Colon (tissue), 2 donors: ENCODE results near the gene SFTPB.
"Not testable (repeated sequence)": the region's sequence is repeated elsewhere in the genome, so short reads cannot be mapped to it uniquely, and the experiment has no call there.

Experiments used
- FAIRE-seq: peaks from 2 replicates; lab custom pipeline; 2012; peaks lifted over from hg19 to GRCh38; lab: Jason Lieb, UNC
- donor health status: control.
- donor health status: control.

Gene SFTPB

DNA sequence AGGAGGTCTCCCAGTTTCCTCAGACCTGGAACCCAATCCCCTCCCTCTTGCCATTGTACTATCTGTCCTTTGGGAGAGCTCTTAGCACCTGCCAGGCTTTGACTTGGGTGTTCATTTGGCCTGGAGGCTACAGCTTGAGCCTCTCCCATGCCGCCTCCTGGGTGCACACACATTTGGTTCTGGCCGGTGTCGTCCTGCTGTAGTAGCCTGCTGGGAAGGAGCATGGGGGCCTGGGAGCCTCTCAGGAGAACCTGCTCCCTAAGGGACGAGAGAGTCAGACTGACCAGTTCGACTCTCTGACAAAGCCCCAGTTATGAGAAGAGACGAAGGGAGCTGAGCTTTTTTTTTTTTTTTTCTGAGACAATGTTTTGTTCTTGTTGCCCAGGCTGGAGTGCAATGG lies 7.4 kb upstream of the SFTPB start:
- FAIRE-seq, result no peak

DNA sequence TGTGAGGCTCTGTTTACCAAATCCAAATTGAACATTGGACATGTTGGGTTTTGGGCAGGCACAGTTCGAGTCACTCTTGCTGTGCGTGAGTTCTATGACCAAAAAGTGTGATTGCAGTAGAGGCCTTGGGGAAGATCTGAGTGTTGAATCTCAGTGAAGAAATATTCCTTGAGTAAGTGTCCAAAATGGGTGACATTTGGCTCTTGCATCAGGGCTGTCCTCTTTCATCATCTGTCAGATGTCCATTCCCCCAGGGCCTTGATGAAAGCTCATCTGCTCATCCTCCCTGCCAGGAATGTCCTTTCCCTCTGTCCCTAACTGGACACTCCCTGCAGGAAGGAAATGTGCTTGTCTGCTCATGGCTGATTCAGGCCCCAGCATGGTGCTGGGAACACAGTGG lies 6.4 kb upstream of the SFTPB start:
- no peak for FAIRE-seq

DNA sequence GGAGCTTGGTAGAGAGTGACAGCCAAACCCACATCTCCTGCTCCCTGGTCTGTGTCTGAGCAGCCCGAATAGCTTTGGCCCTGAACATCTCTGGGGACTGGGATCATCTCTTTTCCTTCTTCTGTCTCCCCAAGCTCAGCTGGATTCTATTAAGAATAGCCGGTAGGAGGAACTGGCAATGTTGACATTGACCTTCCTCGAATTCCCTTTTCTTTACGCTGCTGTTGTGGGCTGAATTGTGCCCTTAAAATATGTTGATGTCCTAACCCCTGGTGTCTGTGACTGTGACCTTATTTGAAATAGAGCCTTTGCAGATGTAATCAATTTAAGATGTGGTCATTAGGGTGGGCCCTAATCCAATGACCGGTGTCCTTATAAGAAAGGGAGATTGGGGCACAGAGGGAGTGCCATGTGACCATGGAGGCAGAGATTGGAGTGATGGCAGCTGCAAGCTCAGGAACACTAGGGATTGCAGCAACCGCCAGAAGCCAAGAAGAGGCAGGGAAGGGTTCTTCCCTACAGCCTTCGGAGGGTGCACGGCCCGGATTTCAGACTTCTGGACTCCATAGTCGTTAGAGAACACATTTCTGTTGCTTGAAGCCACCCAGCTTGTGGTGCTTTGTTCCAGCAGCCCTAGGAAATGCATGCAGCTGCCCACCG lies 5.8 kb upstream of the SFTPB start:
- FAIRE-seq, result no peak

DNA sequence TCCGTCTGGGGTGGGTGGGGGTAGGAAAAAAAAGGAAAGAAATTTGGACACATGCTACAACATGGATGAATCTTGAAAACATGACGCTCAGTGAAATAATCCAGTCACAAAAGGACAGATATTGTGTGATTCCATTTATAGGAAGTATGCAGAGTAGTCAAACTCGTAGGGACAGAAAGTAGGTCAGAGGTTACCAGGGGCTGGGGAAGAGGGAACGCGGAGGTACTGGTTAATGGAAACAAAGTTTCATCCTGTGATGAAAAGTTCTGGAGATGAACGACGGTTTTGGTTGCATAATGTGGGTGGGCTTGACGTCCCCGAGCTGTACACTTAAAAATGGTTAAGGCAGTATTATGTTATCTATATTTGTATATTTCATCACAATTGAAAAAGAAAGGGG lies 4.5 kb upstream of the SFTPB start:
- no peak for FAIRE-seq

DNA sequence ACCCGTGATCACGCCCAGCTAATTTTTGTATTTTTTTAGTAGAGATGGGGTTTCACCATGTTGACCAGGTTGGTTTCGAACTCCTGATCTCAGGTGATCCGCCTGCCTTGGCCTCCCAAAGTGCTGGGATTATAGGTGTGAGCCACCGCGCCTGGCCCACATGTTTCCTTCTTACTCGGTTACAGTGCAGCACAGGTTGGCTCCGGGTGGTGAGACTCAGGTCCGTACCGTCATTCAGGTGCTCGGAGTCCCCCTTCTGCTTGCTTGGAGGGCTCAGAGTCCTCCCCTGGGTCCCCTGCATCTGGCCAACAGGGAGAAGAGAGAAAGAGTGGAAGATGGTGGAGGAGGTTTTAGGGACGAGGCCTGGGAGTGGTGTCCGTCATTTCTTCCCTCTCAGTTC lies 2.4 kb upstream of the SFTPB start:
- not testable (repeated sequence) for FAIRE-seq

DNA sequence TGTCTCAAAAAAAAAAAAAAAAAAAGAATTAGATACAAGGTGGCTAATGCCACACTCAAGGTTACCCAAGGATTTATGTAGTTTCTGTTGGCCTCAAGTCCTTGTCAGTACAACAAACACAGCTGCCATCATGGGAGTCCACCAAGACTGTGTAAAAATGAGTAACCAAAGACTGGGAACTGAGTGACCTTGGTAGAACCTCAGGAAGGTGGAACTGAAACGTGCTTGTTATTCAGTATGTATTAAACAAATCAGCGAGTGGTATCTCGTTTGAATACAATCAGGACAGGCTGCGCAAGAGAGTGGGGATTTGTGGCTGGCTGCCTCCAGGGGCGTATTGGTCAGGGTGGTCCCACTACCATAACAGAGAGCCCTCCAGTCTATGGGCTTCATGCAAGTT lies 1.6 kb upstream of the SFTPB start:
- FAIRE-seq, result no peak

DNA sequence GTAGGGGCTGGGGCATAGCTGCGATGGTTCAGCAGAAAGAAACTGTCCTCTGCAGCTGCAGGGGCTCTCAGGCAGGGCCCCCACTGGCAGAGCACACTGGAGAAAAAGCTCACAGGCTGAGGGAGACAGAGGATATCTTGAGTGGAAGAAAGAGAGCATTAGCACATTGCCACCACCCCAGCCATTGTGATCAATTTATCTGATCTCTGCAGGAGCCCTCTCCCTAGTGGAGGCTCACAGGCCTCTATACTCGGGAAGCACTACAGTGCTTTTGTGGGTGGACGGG lies 801 bp upstream of the SFTPB start:
- no peak for FAIRE-seq

DNA sequence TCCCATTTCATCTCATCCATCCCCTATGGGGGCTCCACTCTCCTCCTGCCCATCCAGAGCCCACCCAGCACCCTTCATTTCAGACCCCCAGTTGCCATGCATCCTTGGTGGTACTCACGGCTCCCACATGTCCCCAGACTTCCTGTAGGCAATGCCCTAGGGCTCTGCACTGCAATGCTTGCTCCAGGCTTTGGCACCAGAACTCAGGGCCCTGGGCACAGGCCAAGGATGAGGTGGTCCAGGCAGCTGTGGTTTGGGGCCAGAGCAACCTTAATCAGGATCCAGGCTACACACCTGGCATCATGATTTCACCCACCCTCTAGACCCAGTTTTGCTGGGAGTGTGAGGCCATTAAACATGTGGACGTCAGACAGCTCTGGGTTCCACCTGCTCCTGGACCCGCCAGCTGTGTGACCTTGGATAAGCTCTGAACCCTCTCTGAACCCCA lies 414 bp downstream of the SFTPB start:
- no peak for FAIRE-seq

DNA sequence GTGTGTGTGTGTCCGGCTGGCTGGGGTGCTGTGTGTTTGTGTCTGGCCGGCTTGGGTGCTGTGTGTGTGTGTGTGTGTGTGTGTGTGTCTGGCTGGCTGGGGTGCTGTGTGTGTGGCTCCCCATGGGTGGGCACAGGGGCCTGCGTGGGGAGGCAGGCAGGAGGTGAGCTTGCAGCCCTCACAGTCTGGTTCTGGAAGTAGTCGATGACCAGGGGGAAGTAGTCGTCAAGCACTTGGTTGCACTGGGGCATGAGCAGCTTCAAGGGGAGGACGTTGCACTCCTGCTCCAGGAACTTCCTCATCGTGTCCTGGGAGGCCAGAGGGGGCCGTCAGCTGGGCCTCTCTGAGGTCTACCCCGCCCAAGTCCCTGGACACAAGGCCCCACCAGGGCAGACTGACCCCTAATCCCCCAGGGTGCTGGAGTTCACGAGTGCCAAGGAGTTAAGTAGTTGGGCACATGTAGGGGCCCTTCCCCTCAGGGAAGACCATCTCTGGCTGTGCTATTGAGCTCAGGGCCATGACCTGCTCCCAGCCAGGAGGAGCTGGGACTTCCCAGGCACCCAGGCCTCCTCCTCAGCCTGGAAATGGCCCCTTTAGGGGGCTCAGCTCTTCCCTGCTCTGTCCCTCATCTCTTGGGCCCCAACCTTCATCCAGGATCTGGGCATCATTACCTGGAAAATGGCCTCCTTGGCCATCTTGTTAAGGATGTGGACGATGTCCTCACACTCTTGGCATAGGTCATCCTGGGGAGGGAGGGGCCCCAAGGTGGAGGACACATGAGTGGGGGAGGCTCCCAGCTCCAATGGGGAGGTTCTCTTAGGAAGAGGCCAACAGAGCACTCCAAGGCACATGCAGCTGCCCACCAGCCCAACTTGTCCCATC lies 1.3 kb downstream of the SFTPB start:
- FAIRE-seq, result no peak

DNA sequence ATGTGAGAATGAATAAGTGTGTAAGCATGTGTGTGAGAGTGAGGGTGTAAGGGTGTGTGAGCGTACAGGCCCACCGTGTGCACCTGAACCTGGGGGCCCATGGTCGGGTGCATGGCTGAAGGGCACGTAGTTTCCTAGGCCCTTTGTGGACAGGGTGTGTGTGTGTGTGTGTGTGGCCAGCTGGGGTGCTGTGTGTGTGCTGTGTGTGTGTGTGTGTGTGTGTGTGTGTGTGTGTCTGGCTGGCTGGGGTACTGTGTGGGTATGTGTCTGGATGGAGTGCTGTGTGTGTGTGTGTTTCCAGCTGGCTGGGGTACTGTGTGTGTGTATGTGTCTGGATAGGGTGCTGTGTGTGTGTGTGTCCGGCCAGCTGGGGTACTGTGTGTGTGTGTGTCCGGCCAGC lies 2.0 kb downstream of the SFTPB start:
- FAIRE-seq, result no peak

DNA sequence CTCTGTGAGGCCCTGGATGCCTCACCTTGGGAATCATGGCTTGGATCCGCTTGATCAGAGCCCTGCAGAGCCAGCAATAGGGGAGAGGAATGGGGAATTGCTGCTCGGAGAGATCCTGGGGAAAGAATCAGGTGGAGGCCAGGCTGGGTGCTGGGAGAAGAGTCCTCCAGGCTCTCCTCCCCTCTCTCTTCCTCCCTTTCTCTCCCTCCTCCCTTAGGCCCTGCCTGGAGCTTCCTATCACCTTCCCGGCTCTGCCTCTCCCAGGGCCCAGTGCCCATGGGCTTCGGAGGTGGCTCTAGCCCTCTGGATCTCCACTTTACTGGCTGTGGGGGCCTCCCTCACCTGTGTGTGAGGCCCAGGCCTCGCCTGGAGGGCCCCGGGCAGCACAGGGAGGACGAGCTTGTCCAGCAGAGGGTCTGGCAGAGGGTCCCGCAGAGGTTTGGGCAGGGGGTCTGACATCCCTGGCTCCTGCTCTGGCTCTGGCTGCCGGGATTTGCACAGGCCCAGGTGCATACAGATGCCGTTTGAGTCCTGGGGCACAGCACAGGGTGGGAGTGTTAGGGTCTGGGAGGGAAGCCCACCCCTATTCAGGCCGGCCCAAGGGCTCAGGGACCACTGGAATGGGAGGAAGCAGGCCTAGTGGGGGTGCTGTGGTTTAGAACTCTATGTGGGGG lies 2.6 kb downstream of the SFTPB start:
- no peak for FAIRE-seq

DNA sequence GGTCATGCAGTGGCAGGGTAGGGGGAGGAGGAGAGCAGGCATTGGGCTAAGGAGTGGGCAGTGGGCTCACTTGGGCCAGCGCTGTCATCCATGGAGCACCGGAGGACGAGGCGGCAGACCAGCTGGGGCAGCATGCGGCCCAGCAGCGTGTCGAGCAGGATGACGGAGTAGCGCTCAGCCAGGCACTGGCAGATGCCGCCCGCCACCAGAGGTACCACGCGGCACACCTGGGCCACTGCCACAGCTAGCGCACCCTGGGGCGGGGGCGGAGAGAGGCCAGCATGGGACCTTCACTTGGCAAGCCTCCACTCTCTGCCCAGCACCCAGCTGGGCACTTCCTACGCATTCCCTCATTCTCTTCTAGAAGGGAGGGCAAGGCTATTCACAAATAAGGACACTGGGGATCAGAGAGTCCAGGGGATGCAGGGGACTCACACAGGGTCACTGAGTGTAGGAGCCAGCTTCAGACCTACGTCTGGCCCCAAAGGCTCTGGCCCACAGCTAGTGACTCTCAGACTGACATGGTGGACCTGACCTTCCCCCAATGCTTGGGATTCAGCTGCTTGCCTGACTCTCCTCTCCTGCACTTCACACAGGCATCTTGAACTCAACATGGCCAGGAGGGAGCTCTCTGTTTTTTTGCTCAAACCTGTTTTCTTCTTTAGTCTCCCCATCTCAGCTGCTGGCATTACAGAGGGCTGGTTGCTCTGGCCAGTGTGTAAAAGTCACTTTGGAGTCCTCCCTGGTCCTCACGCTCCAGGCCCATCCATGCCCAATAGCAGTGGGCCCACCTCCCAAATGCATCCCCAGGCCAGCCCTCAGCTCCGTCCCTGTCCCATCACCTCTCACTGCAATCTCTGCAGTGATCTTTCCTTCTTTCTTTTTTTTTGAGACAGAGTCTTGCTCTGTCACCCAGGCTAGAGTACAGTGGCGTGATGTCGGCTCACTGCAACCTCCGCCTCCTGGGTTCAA lies 4.1 kb downstream of the SFTPB start:
- no peak for FAIRE-seq

DNA sequence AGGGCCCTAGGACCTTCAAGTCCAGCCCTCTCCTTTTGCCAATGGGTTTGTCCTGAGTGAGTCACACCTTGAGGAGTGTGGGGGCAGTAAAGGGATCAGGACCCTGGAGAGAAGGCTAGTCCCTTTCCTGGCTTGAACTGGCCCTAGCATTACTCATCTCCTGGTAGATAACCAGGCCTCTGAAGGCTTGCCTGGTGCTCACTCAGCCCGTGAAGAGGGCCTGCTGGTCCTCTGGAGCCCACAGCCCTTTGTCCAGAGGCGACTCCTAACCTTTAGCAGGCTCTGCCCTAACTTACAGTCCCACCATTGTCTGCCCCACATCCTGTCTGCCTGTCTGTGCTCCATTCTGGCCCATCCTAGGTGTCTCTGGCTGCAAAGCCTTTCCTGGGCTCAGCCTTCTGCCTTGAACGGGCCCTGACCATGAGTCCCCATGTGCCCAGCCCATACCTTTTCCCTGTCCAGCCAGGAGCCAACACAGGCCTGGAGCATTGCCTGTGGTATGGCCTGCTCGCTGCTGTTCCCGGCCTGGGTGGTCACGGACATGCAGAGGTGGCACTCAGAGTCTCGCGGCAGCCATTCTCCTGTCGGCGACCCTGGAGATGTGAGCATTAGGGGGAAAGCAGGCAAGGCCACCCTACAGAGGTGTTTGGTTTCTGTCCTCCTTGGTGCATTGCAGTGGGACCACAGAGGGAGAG lies 5.0 kb downstream of the SFTPB start:
- FAIRE-seq, result no peak

DNA sequence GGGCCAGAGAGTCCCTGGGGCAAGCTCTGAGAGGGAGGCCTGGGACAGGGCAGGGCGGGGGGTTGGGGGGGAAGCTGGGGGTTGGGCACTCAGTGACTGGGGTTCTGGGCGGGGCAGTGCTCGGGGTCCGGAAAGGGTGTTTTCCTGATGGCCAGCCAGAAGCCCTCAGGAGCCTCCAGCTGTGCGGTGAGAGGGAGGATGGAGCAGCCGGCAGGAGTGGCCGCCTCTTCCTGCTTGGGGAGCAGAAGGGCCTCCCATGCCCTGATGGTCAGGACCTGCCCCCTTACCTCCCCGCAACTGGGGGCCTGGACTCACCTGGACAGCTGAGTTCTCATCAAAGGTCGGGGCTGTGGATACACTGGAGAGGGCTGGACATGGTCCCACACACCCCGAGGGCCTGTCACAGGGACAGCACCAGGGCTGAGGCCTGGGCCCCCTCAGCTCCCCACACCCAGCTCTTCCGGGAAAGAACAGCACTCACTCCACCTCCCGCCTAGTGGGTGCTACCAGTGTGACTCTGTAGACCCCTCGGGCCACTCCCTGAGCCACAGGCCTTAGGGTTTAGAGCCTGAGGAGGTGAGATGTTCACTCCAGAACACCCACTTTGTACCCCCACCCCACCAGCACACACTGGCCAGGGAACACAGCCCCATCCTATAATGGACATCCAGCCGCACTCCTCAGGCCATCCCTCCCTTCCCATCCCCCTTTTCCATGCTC lies 6.7 kb downstream of the SFTPB start:
- FAIRE-seq, result no peak

DNA sequence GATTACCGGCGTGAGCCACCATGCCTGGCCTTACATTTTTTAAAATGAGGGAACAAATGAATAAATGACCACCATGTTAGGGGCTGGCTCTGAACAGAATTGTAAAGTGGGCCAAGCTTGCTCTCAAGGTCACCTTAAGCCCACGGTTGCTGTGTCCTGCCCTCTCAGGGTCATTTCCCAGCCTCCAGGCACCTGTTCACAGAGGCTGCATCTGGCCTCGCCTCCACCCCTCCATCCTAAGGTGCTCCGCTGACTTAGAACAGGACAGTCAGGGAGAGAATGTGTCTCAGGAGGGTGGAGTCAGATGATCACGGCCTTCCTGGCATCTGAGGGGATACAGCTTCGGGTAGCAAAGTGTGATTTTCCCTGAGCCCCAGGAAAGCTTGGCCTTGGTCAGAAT lies 7.3 kb downstream of the SFTPB start:
- FAIRE-seq, result no peak

DNA sequence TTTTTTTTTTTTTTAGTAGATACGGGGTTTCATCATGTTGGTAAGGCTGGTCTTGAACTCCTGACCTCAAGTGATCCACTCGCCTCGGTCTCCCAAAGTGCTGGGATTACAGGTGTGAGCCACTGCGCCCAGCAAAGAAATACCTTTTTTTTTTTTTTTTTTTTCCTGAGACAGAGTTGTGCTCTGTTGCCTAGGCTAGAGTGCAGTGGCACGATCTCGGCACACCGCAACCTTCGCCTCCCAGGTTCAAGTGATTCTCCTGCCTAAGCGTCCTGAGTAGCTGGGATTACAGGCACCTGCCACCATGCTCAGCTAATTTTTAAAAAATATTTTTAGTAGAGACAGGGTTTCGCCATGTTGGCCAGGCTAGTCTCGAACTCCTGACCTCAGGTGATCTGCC lies 7.7 kb downstream of the SFTPB start:
- not testable (repeated sequence) for FAIRE-seq

DNA sequence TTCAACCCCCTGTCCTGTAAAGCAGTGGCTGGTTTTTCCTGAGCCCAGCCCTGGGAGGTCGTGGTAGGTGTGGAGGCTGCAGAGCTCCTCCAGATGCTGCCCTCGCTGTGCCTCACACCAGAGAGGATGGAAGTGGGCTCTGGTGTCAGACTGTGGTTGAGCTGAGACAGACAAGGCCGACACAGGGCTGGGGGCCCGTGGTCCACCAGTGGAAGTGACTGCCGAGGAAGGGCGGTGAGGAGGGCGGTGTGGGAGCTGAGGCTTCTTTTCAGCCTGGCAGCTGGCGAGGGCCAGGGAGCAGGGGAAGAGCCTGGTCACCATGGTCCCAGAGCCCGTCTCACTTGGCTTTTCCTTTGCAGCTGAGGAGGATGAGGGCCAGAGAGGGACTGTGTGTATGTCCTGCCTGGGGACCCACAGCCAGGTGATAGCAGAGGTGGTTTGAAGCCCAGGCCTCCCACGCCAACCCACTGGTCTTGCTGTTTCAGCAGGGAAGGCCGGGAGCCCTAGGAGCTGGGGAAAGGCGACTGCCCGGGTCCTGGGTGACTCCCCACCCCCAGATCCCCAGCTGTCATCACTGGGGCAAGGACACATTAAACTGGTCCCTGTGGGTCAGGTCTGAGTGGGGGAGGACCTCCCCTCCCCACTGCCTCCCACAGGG lies 8.5 kb downstream of the SFTPB start:
- no peak for FAIRE-seq

DNA sequence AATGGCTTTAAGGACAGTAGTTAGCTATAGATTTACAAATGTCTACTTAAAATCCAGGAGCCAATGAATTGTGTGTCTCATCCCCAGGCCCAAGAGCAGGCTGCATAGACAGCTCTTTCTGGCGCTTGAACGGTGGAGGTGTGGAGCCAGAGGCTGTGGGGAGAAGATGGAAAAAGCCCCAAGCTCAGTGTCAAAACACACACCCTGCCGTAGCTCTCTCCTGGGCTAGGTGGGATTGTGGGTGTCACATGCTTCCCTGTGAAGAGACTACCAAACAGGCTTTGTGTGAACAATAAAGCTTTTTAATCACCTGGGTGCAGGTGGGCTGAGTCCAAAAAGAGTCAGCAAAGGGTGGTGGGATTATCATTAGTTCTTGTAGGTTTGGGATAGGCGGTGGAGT lies 10.6 kb downstream of the SFTPB start:
- FAIRE-seq, result not testable (repeated sequence)

DNA sequence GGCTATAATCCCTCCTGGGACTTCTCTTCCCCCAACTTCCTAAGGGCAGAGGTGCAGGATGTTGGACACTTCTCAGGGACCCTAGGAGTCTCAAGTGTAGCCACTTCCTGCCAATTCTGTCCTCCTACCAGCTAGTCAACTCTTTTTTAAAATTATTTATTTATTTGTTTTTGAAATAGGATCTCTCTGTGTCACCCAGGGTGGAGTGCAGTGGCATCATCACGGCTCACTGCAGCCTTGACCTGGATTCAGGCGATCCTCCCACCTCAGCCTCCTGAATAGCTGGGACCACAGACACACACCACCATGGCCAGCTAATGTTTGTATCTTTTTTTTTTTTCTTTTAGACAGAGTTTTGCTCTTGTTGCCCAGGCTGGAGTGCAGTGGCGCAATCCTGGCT lies 11.5 kb downstream of the SFTPB start:
- FAIRE-seq, result no peak

DNA sequence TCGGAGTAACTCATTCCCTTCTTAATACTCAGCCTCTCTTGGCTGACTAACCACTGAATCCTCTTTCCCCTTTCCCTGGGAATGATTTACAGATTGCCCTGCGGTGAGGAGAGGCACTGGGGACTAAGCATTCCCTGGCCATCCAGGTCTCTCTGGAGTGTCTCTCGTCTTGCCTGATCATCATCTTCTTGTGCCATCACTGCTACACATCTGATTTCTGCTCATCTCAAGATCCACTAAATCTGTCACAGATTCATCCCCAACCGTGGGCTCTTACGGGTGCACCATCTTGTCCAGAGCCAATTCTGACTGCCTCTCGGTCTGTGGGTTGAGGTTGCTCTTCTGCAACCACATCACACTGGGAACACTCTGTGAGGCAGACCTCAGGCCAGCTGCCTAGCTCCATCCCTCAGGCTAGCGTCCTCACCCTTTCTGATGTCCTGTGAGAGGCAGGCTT lies 12.0 kb downstream of the SFTPB start:
- FAIRE-seq, result no peak
